Measurements from ENCODE around the gene DSTN. TPM values are rescaled to one million over a fixed set of nuclear protein-coding genes. Genes with fewer than 3 reads are reported as not detected.

Gene DSTN
- polyA plus RNA-seq, 1 experiment = 295 TPM

- H3K4me3 ChIP-seq (ENCODE audit: low read depth, low read length) = no peak overlapping the region
- no peak for DNase-seq (ENCODE audit: low read depth)
- ChIA-PET POLR2A (no interaction called here), CTCF (interaction anchor here (1.1 kb wide), 1 partner anchor 13 kb away, joined by 3 read pairs; no protein-coding TSS in a partner anchor)
- H3K27me3 ChIP-seq (ENCODE audit: control insufficient read depth, insufficient read depth, low read length) = no peaks in the 10 kb centered on the region
- TF ChIP-seq CTCF (IDR thresholded peaks at IDR 0.05; ENCODE audit: insufficient read depth, low read depth, low read length) = no peak
- peaks cover 56% of the 10 kb centered on the region for H3K36me3 ChIP-seq (ENCODE audit: control insufficient read depth, insufficient read depth, low read length)
These were observed 71.7 kb downstream of the DSTN start for GRCh38 chr20:17641520-17641964.

GRCh38 chr20:17641993-17642392 is 72.1 kb downstream of the DSTN start:
- ChIA-PET CTCF (interaction anchor here (0.6 to 1.1 kb wide), 2 partner anchors 13 to 56 kb away, joined by 3 read pairs; no protein-coding TSS in a partner anchor), POLR2A (no interaction called here)
- peaks cover 51% of the 10 kb centered on the region for H3K36me3 ChIP-seq (ENCODE audit: control insufficient read depth, insufficient read depth, low read length)
- no peak for TF ChIP-seq CTCF (IDR thresholded peaks at IDR 0.05; ENCODE audit: insufficient read depth, low read depth, low read length)
- H3K4me3 ChIP-seq (ENCODE audit: low read depth, low read length) = no peak overlapping the region
- no peak for DNase-seq (ENCODE audit: low read depth)
- H3K27me3 ChIP-seq (ENCODE audit: control insufficient read depth, insufficient read depth, low read length) = no peaks in the 10 kb centered on the region

GRCh38 chr20:17642404-17643269 is 72.8 kb downstream of the DSTN start:
- H3K36me3 ChIP-seq (ENCODE audit: control insufficient read depth, insufficient read depth, low read length) = peaks cover 46% of the 10 kb centered on the region
- CTCF ChIA-PET = interaction anchor here (0.6 to 1.1 kb wide), 4 partner anchors 12 to 139 kb away, joined by 3 read pairs; no protein-coding TSS in a partner anchor
- POLR2A ChIA-PET = no interaction called here
- H3K4me3 ChIP-seq (ENCODE audit: low read depth, low read length) = no peak overlapping the region
- TF ChIP-seq CTCF (IDR thresholded peaks at IDR 0.05; ENCODE audit: insufficient read depth, low read depth, low read length) = no peak
- DNase-seq (ENCODE audit: low read depth) = no peak
- no peaks in the 10 kb centered on the region for H3K27me3 ChIP-seq (ENCODE audit: control insufficient read depth, insufficient read depth, low read length)

- CTCF ChIA-PET = interaction anchor here (0.7 to 1.1 kb wide), 2 partner anchors 11 to 140 kb away, joined by 3 read pairs; no protein-coding TSS in a partner anchor
- no peak for DNase-seq (ENCODE audit: low read depth)
- no peak for TF ChIP-seq CTCF (IDR thresholded peaks at IDR 0.05; ENCODE audit: insufficient read depth, low read depth, low read length)
- no peaks in the 10 kb centered on the region for H3K27me3 ChIP-seq (ENCODE audit: control insufficient read depth, insufficient read depth, low read length)
- POLR2A ChIA-PET = no interaction called here
- H3K4me3 ChIP-seq (ENCODE audit: low read depth, low read length) = no peak overlapping the region
- H3K36me3 ChIP-seq (ENCODE audit: control insufficient read depth, insufficient read depth, low read length) = peaks cover 41% of the 10 kb centered on the region
These were observed 73.8 kb downstream of the DSTN start for GRCh38 chr20:17643531-17644188.

GRCh38 chr20:17644451-17644850 is 74.6 kb downstream of the DSTN start:
- Histone ChIP-seq H3K36me3 (ENCODE audit: control insufficient read depth, insufficient read depth, low read length) (peaks cover 36% of the 10 kb centered on the region), H3K4me3 (ENCODE audit: low read depth, low read length) (no peak overlapping the region), H3K27me3 (ENCODE audit: control insufficient read depth, insufficient read depth, low read length) (no peaks in the 10 kb centered on the region)
- ChIA-PET POLR2A (no interaction called here), CTCF (interaction anchor here (0.9 kb wide), 1 partner anchor 352 kb away, joined by 3 read pairs; no protein-coding TSS in a partner anchor)
- no peak for DNase-seq (ENCODE audit: low read depth)
- no peak for TF ChIP-seq CTCF (IDR thresholded peaks at IDR 0.05; ENCODE audit: insufficient read depth, low read depth, low read length)
